Endothelial cell of umbilical vein (primary cell): ENCODE measurements around the gene ANO7. TPM values are rescaled to one million over a fixed set of nuclear protein-coding genes. Genes with fewer than 3 reads are reported as not detected.

ENCODE experiments used
- BruUV-seq: library from RNA; stranded (reverse); fragments of 400-500 nt; replicated peaks from 2 replicates; lab custom pipeline; 2021; lab: Mats Ljungman, UMichigan
- CTCF ChIA-PET: fragments of 300-600, 350-600 bp; sonication (Branson Sonifier 250); formaldehyde crosslinking; loops from one replicate; lab custom pipeline; 2021; ENCODE audit warnings: antibody characterized with exemption, inconsistent platforms; lab: Charles Lee
- POLR2A ChIA-PET: fragments of 300-600, 350-600 bp; sonication (Branson Sonifier 250); formaldehyde crosslinking; loops from one replicate; lab custom pipeline; 2021; ENCODE audit warnings: antibody characterized with exemption, inconsistent platforms; lab: Charles Lee
- DNase-seq: peaks from one replicate; pipeline ENCODE4 v3.0.0-alpha.2; 2011; ENCODE audit warnings: low read depth, low spot score
- FAIRE-seq: peaks from 2 replicates; lab custom pipeline; 2011; peaks lifted over from hg19 to GRCh38; lab: Jason Lieb, UNC
- H2AFZ ChIP-seq: 2 replicates; pipeline ENCODE4 v1.6.0; 2012; ENCODE audit warnings: low read depth, low read length, control low read depth, inconsistent platforms
- H3K27ac ChIP-seq: 2 replicates; pipeline ENCODE4 v1.5.1; 2011; ENCODE audit warnings: low read depth, mild to moderate bottlenecking, control low read depth, low read length, moderate library complexity; ENCODE audit not compliant: insufficient read depth
- H3K27me3 ChIP-seq, 2 experiments: 2 replicates each; pipeline versions ENCODE4 v1.6.0 to v1.6.1; 2011; ENCODE audit warnings: low read length in 2 of 2, mixed read lengths in 1 of 2; ENCODE audit not compliant: control insufficient read depth in 2 of 2, insufficient read depth in 2 of 2
- H3K36me3 ChIP-seq, 2 experiments: 2 replicates in 1 of 2; 3 replicates in 1 of 2; pipeline ENCODE4 v1.5.1; 2011; ENCODE audit warnings: low read length in 2 of 2, mild to moderate bottlenecking in 1 of 2, moderate library complexity in 1 of 2; ENCODE audit not compliant: control insufficient read depth in 2 of 2, insufficient read depth in 2 of 2; ENCODE audit errors: extremely low read depth in 1 of 2
- H3K4me1 ChIP-seq: 3 replicates; pipeline ENCODE4 v1.5.1; 2011; ENCODE audit warnings: mild to moderate bottlenecking, low read length; ENCODE audit not compliant: control insufficient read depth, insufficient read depth; ENCODE audit errors: extremely low read depth
- H3K4me2 ChIP-seq: 2 replicates; pipeline ENCODE4 v1.6.1; 2011; ENCODE audit warnings: low read length, control low read depth, mixed read lengths; ENCODE audit not compliant: insufficient read depth
- H3K4me3 ChIP-seq, 3 experiments: fragments of 200-600 bp in 1 of 3; sonication (generic), shearing (Covaris generic) in 1 of 3; replicated peaks in 1 of 3; 2 replicates each; pipeline ENCODE4 v1.5.1; 2011 to 2016; ENCODE audit warnings: control low read depth in 3 of 3, low read length in 3 of 3, mild to moderate bottlenecking in 2 of 3, inconsistent platforms in 1 of 3, low read depth in 1 of 3, moderate library complexity in 1 of 3; ENCODE audit not compliant: insufficient read depth in 1 of 3
- H3K79me2 ChIP-seq: 2 replicates; pipeline ENCODE4 v1.6.0; 2012; ENCODE audit warnings: low read length, inconsistent platforms; ENCODE audit not compliant: control insufficient read depth, insufficient read depth
- H3K9ac ChIP-seq: replicated peaks from 2 replicates; pipeline ENCODE3; 2011; ENCODE audit warnings: low read length, control low read depth; ENCODE audit not compliant: insufficient read depth; ENCODE audit errors: extremely low read depth
- H3K9me1 ChIP-seq: replicated peaks from 3 replicates; pipeline ENCODE4 v1.6.0; 2011; ENCODE audit warnings: mild to moderate bottlenecking, low read length; ENCODE audit not compliant: control insufficient read depth, insufficient read depth; ENCODE audit errors: extremely low read depth
- H3K9me3 ChIP-seq: replicated peaks from 2 replicates; pipeline ENCODE4 v1.5.1; 2012; ENCODE audit warnings: low read length, inconsistent platforms; ENCODE audit not compliant: control insufficient read depth, insufficient read depth
- H4K20me1 ChIP-seq: replicated peaks from 2 replicates; pipeline ENCODE3; 2011; ENCODE audit warnings: mild to moderate bottlenecking, low read length; ENCODE audit not compliant: control insufficient read depth, insufficient read depth; ENCODE audit errors: extremely low read depth
- EZH2 ChIP-seq: IDR thresholded peaks from 2 replicates; pipeline ENCODE4 v1.6.1; 2012; ENCODE audit warnings: borderline replicate concordance, low read depth, mild to moderate bottlenecking, moderate library complexity, low read length, inconsistent platforms; ENCODE audit not compliant: severe bottlenecking
- FOS ChIP-seq: IDR thresholded peaks from 2 replicates; pipeline ENCODE4 v1.6.1; 2011; ENCODE audit warnings: mild to moderate bottlenecking, low read length, moderate library complexity, borderline replicate concordance; ENCODE audit not compliant: insufficient read depth
- GATA2 ChIP-seq: IDR thresholded peaks from 2 replicates; pipeline ENCODE4 v1.7.0; 2011; ENCODE audit warnings: low read depth, mild to moderate bottlenecking, moderate library complexity, mixed read lengths, low read length; ENCODE audit not compliant: insufficient read length, insufficient read depth
- JUN ChIP-seq: IDR thresholded peaks from 2 replicates; pipeline ENCODE4 v1.6.1; 2011; ENCODE audit warnings: borderline replicate concordance, low read depth; ENCODE audit not compliant: insufficient read length, insufficient read depth
- MAX ChIP-seq: IDR thresholded peaks from 2 replicates; pipeline ENCODE4 v1.6.1; 2011; ENCODE audit not compliant: insufficient read depth, insufficient read length
- MYC ChIP-seq: IDR thresholded peaks from one replicate; pipeline ENCODE4 v1.6.1; 2011; ENCODE audit warnings: mild to moderate bottlenecking, low read depth, low read length
- POLR2A ChIP-seq: IDR thresholded peaks from 2 replicates; pipeline ENCODE4 v1.6.1; 2012; ENCODE audit warnings: low read depth, mild to moderate bottlenecking, control low read depth, low read length
- POLR2AphosphoS5 ChIP-seq: IDR thresholded peaks from 2 replicates; pipeline ENCODE4 v1.6.1; 2012; ENCODE audit warnings: low read depth, mild to moderate bottlenecking, control low read depth, low read length, moderate library complexity; ENCODE audit not compliant: insufficient read depth
- dilution Hi-C: fragments of 300-500 bp; cut with MboI; formaldehyde crosslinking; loops from one replicate; pipeline ENCODE4 v1.15.0; 2019; ENCODE audit warnings: low sequenced_read_pairs; ENCODE audit not compliant: extremely low pct_ligation_motif_present
- intact Hi-C: fragments of 100-400 bp; cut with micrococcal nuclease; formaldehyde crosslinking; loops from one replicate; pipeline ENCODE4 v1.10.0; 2022
- polyA plus RNA-seq, 4 experiments: library from polyadenylated mRNA; depleted of rRNA in 3 of 4; stranded (reverse) in 3 of 4; unstranded in 1 of 4; fragments of >200 nt; gene quantifications; 2 replicates each; pipeline versions ENCODE4 v1.2.1 to v1.2.3, GENCODE V29; 2011 to 2012; ENCODE audit warnings: missing spikeins in 1 of 4
- total RNA-seq: library from RNA; stranded (reverse); gene quantifications from 2 replicates; pipeline ENCODE4 v1.2.3, GENCODE V29; 2021
- TF ChIP-seq, protein P1 (sequence below), 2 donors: IDR thresholded peaks; 1 replicate in 1 of 2; 2 replicates in 1 of 2; pipeline ENCODE4 v1.5.1; 2011; ENCODE audit warnings: low read length in 2 of 2, mild to moderate bottlenecking in 2 of 2, moderate library complexity in 2 of 2, control low read depth in 1 of 2, inconsistent platforms in 1 of 2, low read depth in 1 of 2; ENCODE audit not compliant: insufficient read depth in 1 of 2; ENCODE audit errors: extremely low read depth in 1 of 2

ANO7 gene
- total and polyA plus RNA-seq, 2 donors (not counting 3 experiments of a cell fraction or from before 2014, with no cell fraction given): 0.81 to 2.5 TPM

- DNase-seq (no peak), FAIRE-seq (no peak)
- H3K4me2 ChIP-seq: no peak overlapping the region
- intact Hi-C loops (no loop called here), dilution Hi-C loops (no loop called here)
- no peaks in the 10 kb centered on the region for H3K27me3 ChIP-seq
- peaks cover 10% of the 10 kb centered on the region for H3K79me2 ChIP-seq
- no peaks in the 10 kb centered on the region for H3K9me3 ChIP-seq
- no peaks in the 10 kb centered on the region for H3K9me1 ChIP-seq
- POLR2A ChIA-PET: no interaction called here
- no peak overlapping the region for H2AFZ ChIP-seq
- peaks cover 12% of the 10 kb centered on the region for H3K4me1 ChIP-seq
- no peak overlapping the region for H3K27ac ChIP-seq
- no TSS peak for BruUV-seq
- H3K36me3 ChIP-seq: peaks cover 3 to 12% of the 10 kb centered on the region in 2 experiments
- H3K9ac ChIP-seq: no peak overlapping the region
- no peaks in the 10 kb centered on the region for H4K20me1 ChIP-seq
- no peak overlapping the region for H3K4me3 ChIP-seq
- TF ChIP-seq EZH2 (no peak), MYC (no peak), MAX (no peak), FOS (no peak), JUN (no peak), POLR2AphosphoS5 (no peak), GATA2 (no peak), POLR2A (no peak)
- TF ChIP-seq, protein P1, sequence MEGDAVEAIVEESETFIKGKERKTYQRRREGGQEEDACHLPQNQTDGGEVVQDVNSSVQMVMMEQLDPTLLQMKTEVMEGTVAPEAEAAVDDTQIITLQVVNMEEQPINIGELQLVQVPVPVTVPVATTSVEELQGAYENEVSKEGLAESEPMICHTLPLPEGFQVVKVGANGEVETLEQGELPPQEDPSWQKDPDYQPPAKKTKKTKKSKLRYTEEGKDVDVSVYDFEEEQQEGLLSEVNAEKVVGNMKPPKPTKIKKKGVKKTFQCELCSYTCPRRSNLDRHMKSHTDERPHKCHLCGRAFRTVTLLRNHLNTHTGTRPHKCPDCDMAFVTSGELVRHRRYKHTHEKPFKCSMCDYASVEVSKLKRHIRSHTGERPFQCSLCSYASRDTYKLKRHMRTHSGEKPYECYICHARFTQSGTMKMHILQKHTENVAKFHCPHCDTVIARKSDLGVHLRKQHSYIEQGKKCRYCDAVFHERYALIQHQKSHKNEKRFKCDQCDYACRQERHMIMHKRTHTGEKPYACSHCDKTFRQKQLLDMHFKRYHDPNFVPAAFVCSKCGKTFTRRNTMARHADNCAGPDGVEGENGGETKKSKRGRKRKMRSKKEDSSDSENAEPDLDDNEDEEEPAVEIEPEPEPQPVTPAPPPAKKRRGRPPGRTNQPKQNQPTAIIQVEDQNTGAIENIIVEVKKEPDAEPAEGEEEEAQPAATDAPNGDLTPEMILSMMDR (IDR thresholded peaks at IDR 0.05; ENCODE audit: extremely low read depth in 1 of 2, insufficient read depth in 1 of 2, low read depth in 1 of 2, low read length in 2 of 2): no peak
- CTCF ChIA-PET: no interaction called here
Observed at GRCh38 chr2:241155936-241156335, 32.5 kb upstream of the ANO7 start.
